Dermis microvascular lymphatic vessel endothelial cell (primary cell): ENCODE results near the gene KPNB1. TPM values are rescaled to one million over a fixed set of nuclear protein-coding genes. Genes with fewer than 3 reads are reported as not detected.
A peak's percentile ranks its signal among the peaks of the same experiment; 100 is the strongest.

ENCODE experiments used
- DNase-seq, 2 donors: peaks; one replicate each; pipeline versions ENCODE4 v3.0.0 to v3.0.0-alpha.2; 2010; ENCODE audit warnings: low read depth in 2 of 2
- total RNA-seq: library from RNA; depleted of rRNA; stranded (reverse); fragments of >200 nt; gene quantifications from 2 replicates; pipeline ENCODE4 v1.2.1, GENCODE V29; 2014

KPNB1 gene
- total RNA-seq, 1 donor from 2014 or later: 285 TPM

- no peak for DNase-seq
These were observed 47.3 kb downstream of the KPNB1 start for GRCh38 chr17:47696717-47697642.

- DNase-seq: no peak
These were observed 48.4 kb downstream of the KPNB1 start for GRCh38 chr17:47697906-47698711.

GRCh38 chr17:47698749-47699535, 49.2 kb downstream of the KPNB1 start:
- peak in 1 of 2 donors; percentile 25 for DNase-seq

GRCh38 chr17:47699536-47699840, 49.8 kb downstream of the KPNB1 start:
- DNase-seq: no peak

GRCh38 chr17:47700471-47701449, 51.0 kb downstream of the KPNB1 start:
- no peak for DNase-seq

GRCh38 chr17:47701608-47702007, 51.9 kb downstream of the KPNB1 start:
- DNase-seq: no peak

GRCh38 chr17:47702391-47702995, 52.8 kb downstream of the KPNB1 start:
- no peak for DNase-seq

- no peak for DNase-seq
These were observed 53.5 kb downstream of the KPNB1 start for GRCh38 chr17:47703191-47703591.

- DNase-seq: no peak
These were observed 54.0 kb downstream of the KPNB1 start for GRCh38 chr17:47703671-47704070.

GRCh38 chr17:47704116-47704515, 54.4 kb downstream of the KPNB1 start:
- DNase-seq: no peak

- no peak for DNase-seq
These were observed 55.0 kb downstream of the KPNB1 start for GRCh38 chr17:47704736-47705135.

- no peak for DNase-seq
These were observed 56.1 kb downstream of the KPNB1 start for GRCh38 chr17:47705536-47706530.

- DNase-seq: no peak
These were observed 57.5 kb downstream of the KPNB1 start for GRCh38 chr17:47707056-47707804.

GRCh38 chr17:47707884-47708283, 58.2 kb downstream of the KPNB1 start:
- no peak for DNase-seq

GRCh38 chr17:47708312-47708863, 58.7 kb downstream of the KPNB1 start:
- DNase-seq: no peak

- DNase-seq: no peak
These were observed 59.3 kb downstream of the KPNB1 start for GRCh38 chr17:47708864-47709541.

- no peak for DNase-seq
These were observed 59.9 kb downstream of the KPNB1 start for GRCh38 chr17:47709594-47709993.
